Stomach smooth muscle (tissue), 2 donors: ENCODE measurements around the gene ACER1.

Experiments
- H3K27ac ChIP-seq: one replicate; pipeline ENCODE4 v1.7.0; 2013; ENCODE audit warnings: mild to moderate bottlenecking, low read length, inconsistent platforms
- H3K27me3 ChIP-seq, 2 donors: one replicate each; pipeline ENCODE4 v1.7.0; 2013; ENCODE audit warnings: low read length in 2 of 2; ENCODE audit not compliant: insufficient read depth in 2 of 2, control insufficient read depth in 1 of 2
- H3K36me3 ChIP-seq, 2 donors: one replicate each; pipeline ENCODE4 v1.7.0; 2013; ENCODE audit warnings: low read length in 2 of 2; ENCODE audit not compliant: control insufficient read depth in 2 of 2, insufficient read depth in 2 of 2
- H3K4me1 ChIP-seq: one replicate; pipeline ENCODE4 v1.7.0; 2013; ENCODE audit warnings: low read length; ENCODE audit not compliant: control insufficient read depth, insufficient read depth
- H3K4me3 ChIP-seq, 2 donors: one replicate each; pipeline ENCODE4 v1.7.0; 2013; ENCODE audit warnings: low read length in 2 of 2
- H3K9ac ChIP-seq, 2 donors: one replicate each; pipeline ENCODE4 v1.7.0; 2013; ENCODE audit warnings: low read length in 2 of 2, mild to moderate bottlenecking in 1 of 2
- H3K9me3 ChIP-seq, 2 donors: one replicate each; pipeline ENCODE4 v1.7.0; 2013; ENCODE audit warnings: low read length in 2 of 2; ENCODE audit not compliant: control insufficient read depth in 2 of 2
- donor health status: healthy.
- donor health status: Pancreatic carcinoma.

ACER1 gene

DNA sequence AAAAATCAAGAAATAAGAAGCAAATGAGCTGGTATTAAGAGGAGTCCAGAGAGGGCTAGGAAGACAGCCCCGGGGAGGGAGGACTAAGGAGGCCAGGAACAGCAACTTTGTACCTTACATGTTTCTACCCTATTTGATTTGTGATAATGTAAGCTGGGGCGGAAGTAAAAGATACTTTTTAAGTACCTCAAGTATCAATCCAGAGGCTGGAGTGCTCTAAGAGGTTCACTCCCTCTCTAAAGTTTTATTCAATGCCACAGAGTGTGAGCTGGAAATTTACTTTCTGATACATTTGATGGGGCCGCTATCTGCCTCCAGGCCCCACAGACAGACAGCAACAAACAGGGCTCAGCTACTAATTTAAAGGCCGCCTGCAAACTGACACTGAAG lies 65.0 kb downstream of the ACER1 start:
- peak overlapping the region in 1 of 2 donors; percentile 21 for H3K9ac ChIP-seq
- no peak overlapping the region for H3K27ac ChIP-seq
- no peaks in the 10 kb centered on the region for H3K9me3 ChIP-seq
- peaks cover 41% of the 10 kb centered on the region for H3K4me1 ChIP-seq
- peaks cover 12 to 16% of the 10 kb centered on the region in 2 donors for H3K36me3 ChIP-seq
- H3K4me3 ChIP-seq: no peak overlapping the region
- no peaks in the 10 kb centered on the region for H3K27me3 ChIP-seq

- H3K9ac ChIP-seq: no peak overlapping the region
- no peaks in the 10 kb centered on the region for H3K9me3 ChIP-seq
- H3K4me3 ChIP-seq: no peak overlapping the region
- H3K36me3 ChIP-seq: peaks cover 13 to 16% of the 10 kb centered on the region in 2 donors
- H3K27ac ChIP-seq: no peak overlapping the region
- H3K27me3 ChIP-seq: no peaks in the 10 kb centered on the region
- peaks cover 35% of the 10 kb centered on the region for H3K4me1 ChIP-seq
These were observed 65.6 kb downstream of the ACER1 start for GRCh38 chr19:6267552-6268381.

- Histone ChIP-seq H3K27me3 (no peaks in the 10 kb centered on the region), H3K36me3 (peaks cover 17 to 28% of the 10 kb centered on the region in 2 donors), H3K27ac (no peak overlapping the region), H3K4me1 (peaks cover 18% of the 10 kb centered on the region), H3K4me3 (no peak overlapping the region), H3K9me3 (no peaks in the 10 kb centered on the region), H3K9ac (no peak overlapping the region)
These were observed 68.6 kb downstream of the ACER1 start for GRCh38 chr19:6264803-6265202.

GRCh38 chr19:6263735-6264444 lies 69.5 kb downstream of the ACER1 start:
- H3K9me3 ChIP-seq: no peaks in the 10 kb centered on the region
- H3K4me1 ChIP-seq: peaks cover 27% of the 10 kb centered on the region
- no peak overlapping the region for H3K4me3 ChIP-seq
- no peak overlapping the region for H3K27ac ChIP-seq
- H3K36me3 ChIP-seq: peaks cover 8 to 25% of the 10 kb centered on the region in 2 donors
- no peak overlapping the region for H3K9ac ChIP-seq
- no peaks in the 10 kb centered on the region for H3K27me3 ChIP-seq

GRCh38 chr19:6263306-6263705 lies 70.1 kb downstream of the ACER1 start:
- peaks cover 9 to 28% of the 10 kb centered on the region in 2 donors for H3K36me3 ChIP-seq

DNA sequence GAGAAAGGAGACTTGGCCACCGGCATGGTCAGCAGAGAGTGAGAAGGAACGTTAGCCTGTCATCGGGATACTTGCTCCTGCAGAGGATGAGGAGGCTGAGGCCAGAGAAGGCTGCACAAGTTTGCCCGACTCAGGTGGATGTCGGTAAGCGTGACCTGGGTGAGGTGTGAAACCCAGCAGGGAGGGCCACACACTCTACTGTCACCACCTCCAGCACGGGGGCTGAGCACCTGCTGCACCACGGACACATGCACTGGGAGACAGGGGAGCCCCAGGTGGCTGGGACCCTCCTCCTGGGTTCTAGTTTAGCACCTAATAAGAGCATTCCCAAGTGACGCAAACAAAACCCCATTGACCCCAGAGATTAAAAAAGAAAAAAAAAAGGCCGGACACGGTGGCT lies 70.9 kb downstream of the ACER1 start:
- H3K9ac ChIP-seq: no peak overlapping the region
- H3K27ac ChIP-seq: no peak overlapping the region
- H3K27me3 ChIP-seq: no peaks in the 10 kb centered on the region
- no peak overlapping the region for H3K4me3 ChIP-seq
- H3K4me1 ChIP-seq: peaks cover 22% of the 10 kb centered on the region
- H3K36me3 ChIP-seq: peaks cover 13 to 25% of the 10 kb centered on the region in 2 donors
- H3K9me3 ChIP-seq: no peaks in the 10 kb centered on the region

More at GRCh38 chr19:6263306-6263705, 70.1 kb downstream of the ACER1 start:
- H3K27me3 ChIP-seq: no peaks in the 10 kb centered on the region
- no peak overlapping the region for H3K4me3 ChIP-seq
- H3K9ac ChIP-seq: no peak overlapping the region
- peaks cover 28% of the 10 kb centered on the region for H3K4me1 ChIP-seq
- no peak overlapping the region for H3K27ac ChIP-seq
- no peaks in the 10 kb centered on the region for H3K9me3 ChIP-seq

DNA sequence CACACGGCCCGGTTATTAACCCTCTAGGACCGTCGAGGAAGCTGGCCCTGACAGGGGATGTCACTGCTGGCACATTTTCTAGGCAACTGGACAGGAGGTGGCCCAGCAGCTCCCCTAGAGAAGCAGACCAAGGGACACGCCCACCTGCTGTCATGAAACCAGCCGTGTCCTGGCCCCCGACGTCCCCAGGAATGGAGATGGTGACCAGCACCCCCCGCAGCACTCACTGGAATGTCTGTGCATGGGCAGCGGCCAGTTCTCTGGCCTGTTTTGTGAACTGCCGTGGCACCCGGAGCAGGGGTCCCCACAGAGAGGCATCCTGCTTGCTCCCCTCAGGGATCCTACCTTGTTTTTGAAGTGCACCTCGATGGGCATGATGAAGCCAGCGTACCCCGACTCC lies 71.5 kb downstream of the ACER1 start:
- Histone ChIP-seq H3K4me1 (peaks cover 22% of the 10 kb centered on the region), H3K36me3 (peaks cover 13 to 23% of the 10 kb centered on the region in 2 donors), H3K27me3 (no peaks in the 10 kb centered on the region), H3K27ac (no peak overlapping the region), H3K9ac (no peak overlapping the region), H3K9me3 (no peaks in the 10 kb centered on the region), H3K4me3 (no peak overlapping the region)

GRCh38 chr19:6260912-6261650 lies 72.3 kb downstream of the ACER1 start:
- Histone ChIP-seq H3K9me3 (no peaks in the 10 kb centered on the region), H3K4me1 (peaks cover 22% of the 10 kb centered on the region), H3K9ac (no peak overlapping the region), H3K4me3 (no peak overlapping the region), H3K27me3 (no peaks in the 10 kb centered on the region), H3K36me3 (peaks cover 13 to 23% of the 10 kb centered on the region in 2 donors), H3K27ac (no peak overlapping the region)

DNA sequence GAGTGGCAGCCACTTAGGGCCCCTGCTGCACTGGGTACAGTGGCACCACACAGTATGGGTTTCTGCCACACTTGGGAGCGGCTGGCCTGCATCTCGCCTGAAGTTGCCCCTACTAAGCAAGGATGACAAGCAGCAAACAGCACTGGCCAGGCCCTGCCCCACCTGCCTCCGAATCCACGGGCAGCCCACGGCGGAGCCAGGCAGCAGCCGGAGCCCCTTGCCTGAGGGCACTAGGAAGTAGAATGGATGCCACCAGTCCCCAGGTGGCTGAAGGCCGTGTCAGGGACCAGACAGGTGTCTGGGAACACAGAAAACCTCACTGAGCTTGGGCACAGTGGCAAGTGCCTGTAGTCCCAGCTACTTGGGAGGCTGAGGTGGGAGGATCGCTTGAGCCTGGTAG lies 73.0 kb downstream of the ACER1 start:
- no peak overlapping the region for H3K4me3 ChIP-seq
- peaks cover 13 to 23% of the 10 kb centered on the region in 2 donors for H3K36me3 ChIP-seq
- H3K27ac ChIP-seq: no peak overlapping the region
- no peaks in the 10 kb centered on the region for H3K27me3 ChIP-seq
- H3K4me1 ChIP-seq: peaks cover 22% of the 10 kb centered on the region
- H3K9me3 ChIP-seq: no peaks in the 10 kb centered on the region
- no peak overlapping the region for H3K9ac ChIP-seq

- peak overlapping the region; percentile 37 for H3K27ac ChIP-seq
- peaks cover 13 to 23% of the 10 kb centered on the region in 2 donors for H3K36me3 ChIP-seq
- no peaks in the 10 kb centered on the region for H3K9me3 ChIP-seq
- peaks cover 22% of the 10 kb centered on the region for H3K4me1 ChIP-seq
- no peaks in the 10 kb centered on the region for H3K27me3 ChIP-seq
- peak overlapping the region in 1 of 2 donors; percentile 36 for H3K9ac ChIP-seq
- peak overlapping the region in 1 of 2 donors; percentile 40 for H3K4me3 ChIP-seq
These were observed 74.0 kb downstream of the ACER1 start for GRCh38 chr19:6259312-6259861.
